ENCODE data around the gene DHX16.
A peak's percentile ranks its signal among the peaks of the same experiment; 100 is the strongest.

The DHX16 gene

DNA sequence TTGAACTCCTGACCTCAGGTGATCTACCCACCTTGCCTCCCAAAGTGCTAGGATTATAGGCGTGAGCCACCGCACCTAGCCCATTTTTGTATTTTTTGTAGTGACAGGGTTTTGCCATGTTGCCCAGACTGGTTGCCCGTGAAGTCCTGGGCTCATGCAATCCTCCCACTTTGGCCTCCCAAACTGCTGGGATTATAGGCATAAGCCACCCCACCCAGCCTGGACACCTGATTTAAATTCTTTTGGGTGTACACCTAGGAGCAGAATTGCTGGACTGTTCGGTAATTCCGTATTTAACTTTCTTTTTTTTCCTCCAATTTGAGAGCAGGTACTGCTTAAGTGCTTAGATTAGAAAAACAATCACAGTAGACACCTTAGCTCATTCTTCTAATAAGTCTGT is 23.6 kb upstream of the DHX16 start:
- no peak for DNase-seq (ENCODE audit: extremely low read depth in 1 of 2, low read depth in 1 of 2)

GRCh38 chr6:30691208-30691847 is 18.5 kb upstream of the DHX16 start:
- DNase-seq (ENCODE audit: extremely low read depth in 1 of 2, low read depth in 1 of 2): no peak

DNA sequence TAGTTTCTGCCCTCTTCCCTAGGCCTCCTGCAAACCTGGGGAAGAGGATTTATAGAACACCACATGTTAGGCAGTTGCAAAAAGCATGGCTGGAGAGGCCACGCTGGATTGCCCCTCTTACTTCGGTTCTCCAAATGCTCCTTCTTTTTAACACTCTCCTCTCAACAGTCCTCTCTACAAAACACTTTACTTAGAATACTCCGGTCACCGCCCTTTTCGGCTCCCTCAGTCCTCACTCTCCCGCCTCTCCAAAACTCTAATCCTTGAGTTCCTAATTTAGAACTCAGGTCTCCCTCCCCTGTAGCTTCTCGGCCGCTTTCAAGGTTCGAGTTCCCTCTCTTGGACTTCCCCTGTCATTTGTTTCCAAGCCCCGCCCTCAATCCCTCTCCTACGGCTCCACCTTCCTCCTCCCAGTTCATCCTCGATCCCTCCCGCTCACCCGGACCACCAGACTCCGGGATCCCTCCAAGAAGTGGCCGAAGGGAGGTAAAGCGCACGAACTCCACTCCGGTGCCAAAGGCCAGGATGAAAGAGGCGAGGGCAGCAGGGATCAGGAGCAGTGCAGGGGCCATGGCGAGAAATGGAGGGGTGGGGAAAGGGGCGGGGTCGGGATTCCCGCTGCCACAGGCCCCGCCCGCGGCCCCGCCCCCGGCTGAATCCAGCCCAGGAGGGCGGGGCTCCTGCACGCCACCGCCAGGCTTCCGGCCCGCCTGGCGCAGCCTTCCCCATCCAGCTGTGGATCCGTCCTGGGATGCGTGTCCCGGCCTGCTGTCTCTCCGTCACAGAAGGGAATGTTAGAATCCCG is 17.8 kb upstream of the DHX16 start, which contains the start of gene NRM:
Gene NRM (minus strand): TSS at position 582 of the 805 bp plus-strand sequence. CDS start 10 bp downstream, at position 572.
- DNase-seq (ENCODE audit: extremely low read depth in 1 of 2, low read depth in 1 of 2): peak in 1 of 2 donors; percentile 55

DNA sequence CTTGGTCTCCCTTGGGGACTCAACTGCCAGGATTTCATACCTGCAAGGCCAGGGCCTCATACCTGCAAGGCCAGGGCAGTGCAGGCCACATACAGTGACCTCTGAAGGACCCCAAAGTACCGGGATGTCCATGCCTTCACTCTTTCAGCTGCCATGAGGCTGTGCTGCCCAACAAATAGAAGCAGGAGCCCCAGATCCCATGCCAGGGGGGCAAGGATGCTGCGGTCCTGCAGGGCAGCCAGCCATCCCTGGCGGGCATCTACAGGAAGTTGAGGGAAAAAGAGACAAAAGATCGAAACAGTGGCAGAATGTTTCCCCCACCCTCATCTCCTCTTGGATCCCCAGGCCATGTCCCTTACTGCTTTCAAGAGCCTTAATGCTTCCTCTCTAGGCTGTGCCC is 17.2 kb upstream of the DHX16 start:
- DNase-seq (ENCODE audit: extremely low read depth in 1 of 2, low read depth in 1 of 2): no peak

DNA sequence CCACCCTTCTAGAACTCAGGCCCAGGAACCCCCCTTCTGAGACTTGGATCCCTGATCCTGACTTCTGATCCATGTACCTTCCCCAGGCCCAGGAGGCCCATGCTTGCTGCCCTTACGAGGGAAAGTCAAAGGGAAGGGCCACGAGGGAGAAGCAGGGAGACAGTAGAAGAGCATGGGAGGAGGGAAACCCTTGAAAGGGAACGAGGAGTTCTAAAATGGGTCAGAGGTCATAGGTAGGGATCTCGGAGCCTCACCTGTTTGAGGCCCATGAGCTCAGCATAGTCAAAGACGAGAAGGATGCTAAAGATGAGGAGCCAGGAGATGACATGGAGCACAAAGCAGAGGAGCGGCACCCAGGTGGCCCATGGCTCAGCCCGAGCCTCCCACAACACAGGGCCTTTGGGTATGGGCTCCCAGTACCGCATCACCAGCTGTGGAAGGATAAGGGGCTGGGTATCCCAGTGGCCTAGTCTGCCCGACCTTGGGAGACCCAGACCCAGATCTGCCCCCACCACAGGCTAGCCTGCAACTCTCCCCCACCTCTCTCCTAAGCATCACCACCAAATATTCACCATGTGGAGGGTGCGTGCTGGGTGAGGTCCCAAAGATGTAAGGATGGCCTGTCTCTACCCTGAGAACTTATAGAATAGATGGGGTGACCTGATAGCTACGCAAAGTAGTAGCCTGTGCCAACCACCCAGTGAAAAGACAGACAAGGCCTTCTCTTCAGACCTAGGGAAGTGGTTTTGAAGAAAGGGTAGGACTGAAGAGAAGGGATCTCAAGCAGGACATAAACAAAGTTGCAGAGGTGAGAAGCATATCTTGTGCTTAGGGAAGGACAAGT is 16.4 kb upstream of the DHX16 start:
- no peak for DNase-seq (ENCODE audit: extremely low read depth in 1 of 2, low read depth in 1 of 2)

DNA sequence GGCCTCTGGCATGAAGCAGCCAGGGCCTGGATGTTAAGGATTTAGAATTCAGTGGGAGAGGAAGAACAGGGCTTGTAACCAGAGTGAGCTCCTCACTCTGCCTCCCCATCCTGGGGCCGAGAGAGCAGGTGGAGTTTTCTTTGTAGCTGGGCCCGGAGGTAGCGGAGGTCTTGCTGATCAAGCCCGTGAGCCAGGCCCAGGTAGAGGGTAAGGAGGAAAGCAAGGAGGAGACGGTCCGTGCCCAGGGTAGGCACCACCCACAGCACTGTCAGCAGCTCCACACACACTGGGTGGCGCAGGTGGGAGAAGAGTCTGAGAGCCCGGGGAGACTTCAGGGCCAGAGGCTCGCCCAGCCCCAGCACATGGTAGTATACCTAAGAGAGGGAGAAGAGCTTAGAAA is 15.8 kb upstream of the DHX16 start:
- no peak for DNase-seq (ENCODE audit: extremely low read depth in 1 of 2, low read depth in 1 of 2)

GRCh38 chr6:30687659-30688431 is 15.0 kb upstream of the DHX16 start:
- no peak for DNase-seq (ENCODE audit: extremely low read depth in 1 of 2, low read depth in 1 of 2)

DNA sequence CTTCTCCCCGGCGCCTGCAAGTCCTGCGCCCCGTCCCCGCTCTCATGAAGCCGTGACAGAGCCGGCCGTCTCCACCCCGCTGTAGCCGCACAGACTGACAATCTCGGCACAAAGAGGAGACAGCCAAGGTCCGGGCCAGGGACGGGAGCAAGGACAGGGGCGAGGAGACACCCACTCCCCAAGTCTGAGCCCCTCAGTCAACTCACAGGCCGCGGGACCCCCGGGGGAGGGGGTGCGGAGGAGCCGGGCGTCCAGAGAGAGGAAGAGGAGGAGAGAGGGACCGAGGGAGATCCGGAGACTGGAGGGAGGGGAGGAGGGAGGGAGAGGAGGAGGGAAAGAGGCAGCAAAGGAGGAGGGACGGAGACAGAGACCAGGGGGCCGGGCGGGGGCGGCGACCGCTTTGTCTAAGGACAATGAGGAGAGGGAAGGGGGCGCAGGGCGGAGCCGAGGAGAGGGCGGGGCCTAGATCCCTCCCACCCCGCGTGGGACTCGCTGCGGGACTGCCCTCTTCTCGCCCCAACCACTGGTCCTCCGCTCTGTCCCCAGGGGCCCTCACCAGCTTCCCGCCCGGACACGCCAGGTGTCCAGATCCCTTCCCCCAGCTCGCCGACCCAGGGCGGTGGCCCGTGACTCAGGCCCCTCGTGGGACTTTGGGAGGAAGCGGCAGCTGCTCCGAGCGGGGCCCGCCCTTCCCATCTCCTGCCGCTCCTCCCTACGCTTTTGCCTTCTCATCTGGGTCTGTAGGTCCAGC is 14.3 kb upstream of the DHX16 start:
- peak in 1 of 2 donors; percentile 57 for DNase-seq (ENCODE audit: extremely low read depth in 1 of 2, low read depth in 1 of 2)

- peak; percentile 31 to 77 for DNase-seq (ENCODE audit: extremely low read depth in 1 of 2, low read depth in 1 of 2)
Measured at GRCh38 chr6:30686009-30686907, 13.5 kb upstream of the DHX16 start, which contains the start of gene PPP1R18. TSS of gene PPP1R18 (minus strand) at chr6:30686645. CDS start at chr6:30686018, 627 bp downstream.

- no peak for DNase-seq (ENCODE audit: extremely low read depth in 1 of 2, low read depth in 1 of 2)
Measured at GRCh38 chr6:30685157-30686008, 12.6 kb upstream of the DHX16 start.

DNA sequence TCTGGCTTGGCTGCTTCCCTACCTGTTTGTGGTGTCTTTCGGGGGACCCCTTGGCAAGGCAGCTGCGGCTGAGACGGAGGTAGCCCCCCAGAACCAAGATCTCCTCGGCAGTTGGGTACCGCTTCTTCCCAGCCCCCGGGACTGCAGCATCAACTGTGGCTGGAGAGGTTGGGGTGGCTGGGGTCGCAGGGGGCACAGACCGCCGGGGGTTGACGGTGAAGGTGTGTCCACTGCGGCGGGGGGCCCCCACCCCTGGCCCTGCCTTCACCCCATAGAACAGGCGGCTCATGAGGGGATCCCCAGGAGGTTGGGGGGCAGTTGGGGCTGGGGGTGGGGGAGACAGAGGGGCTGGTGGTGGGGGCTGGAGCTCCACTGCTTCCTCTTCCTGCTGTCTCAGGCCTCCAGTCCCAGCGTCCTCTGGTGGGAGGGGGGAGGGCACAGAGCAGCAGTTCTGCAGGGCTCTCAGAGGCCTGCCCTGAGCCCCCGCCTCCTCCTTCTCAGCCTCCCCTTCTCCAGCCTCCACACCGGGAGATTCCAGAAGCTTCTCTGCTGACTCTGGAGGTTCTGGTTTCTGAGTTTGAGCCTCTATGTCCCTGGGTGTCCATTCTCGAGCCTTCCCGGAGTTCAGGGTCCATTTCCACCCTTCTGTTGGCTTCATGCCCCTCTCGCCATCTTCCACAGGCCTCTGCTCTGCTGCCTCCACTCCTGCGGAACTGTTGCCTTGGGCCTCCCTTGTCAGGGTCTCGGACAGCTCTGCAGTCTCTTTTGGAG is 11.8 kb upstream of the DHX16 start:
- DNase-seq (ENCODE audit: extremely low read depth in 1 of 2, low read depth in 1 of 2): peak in 1 of 2 donors; percentile 30

- no peak for DNase-seq (ENCODE audit: extremely low read depth in 1 of 2, low read depth in 1 of 2)
Measured at GRCh38 chr6:30683980-30684338, 11.2 kb upstream of the DHX16 start.

DNA sequence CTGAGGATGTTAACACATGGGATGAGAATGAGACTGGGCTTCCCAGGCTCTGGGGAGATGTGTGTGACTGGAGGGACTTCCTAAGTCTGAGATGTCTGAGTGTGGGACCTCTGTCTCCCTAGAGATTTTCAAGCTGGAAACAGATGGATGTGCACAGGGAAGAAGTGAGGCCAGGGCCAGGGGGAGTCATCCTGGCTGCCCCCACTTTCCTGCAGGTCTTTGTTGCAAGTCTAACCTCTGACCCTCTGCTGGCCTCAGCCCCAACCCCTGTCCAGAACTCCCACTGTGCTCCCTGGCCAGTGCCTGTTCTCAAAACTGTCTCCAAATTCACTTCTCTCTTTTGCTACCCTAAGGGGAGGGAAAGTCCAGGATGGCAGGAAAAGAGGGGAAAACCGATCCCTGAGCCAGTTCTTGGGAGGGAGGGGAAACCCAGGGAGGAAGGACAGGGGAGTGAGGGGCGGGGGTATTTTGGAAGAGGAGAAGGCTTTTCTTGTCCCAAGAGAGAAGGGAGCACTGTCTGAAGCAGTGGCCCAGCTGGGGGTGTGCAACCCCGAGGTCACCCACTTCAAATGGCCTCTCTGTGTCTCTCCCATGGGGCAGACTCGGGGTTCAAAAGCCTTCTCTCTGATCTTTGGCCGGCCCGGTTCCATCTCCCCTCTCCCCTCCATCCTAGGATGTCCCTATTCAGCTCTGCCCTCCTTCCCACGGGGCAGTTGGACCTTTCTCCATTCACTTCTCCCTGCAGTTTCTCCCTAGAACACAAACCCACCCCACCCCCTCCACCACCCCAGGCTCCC is 10.6 kb upstream of the DHX16 start:
- DNase-seq (ENCODE audit: extremely low read depth in 1 of 2, low read depth in 1 of 2): no peak

DNA sequence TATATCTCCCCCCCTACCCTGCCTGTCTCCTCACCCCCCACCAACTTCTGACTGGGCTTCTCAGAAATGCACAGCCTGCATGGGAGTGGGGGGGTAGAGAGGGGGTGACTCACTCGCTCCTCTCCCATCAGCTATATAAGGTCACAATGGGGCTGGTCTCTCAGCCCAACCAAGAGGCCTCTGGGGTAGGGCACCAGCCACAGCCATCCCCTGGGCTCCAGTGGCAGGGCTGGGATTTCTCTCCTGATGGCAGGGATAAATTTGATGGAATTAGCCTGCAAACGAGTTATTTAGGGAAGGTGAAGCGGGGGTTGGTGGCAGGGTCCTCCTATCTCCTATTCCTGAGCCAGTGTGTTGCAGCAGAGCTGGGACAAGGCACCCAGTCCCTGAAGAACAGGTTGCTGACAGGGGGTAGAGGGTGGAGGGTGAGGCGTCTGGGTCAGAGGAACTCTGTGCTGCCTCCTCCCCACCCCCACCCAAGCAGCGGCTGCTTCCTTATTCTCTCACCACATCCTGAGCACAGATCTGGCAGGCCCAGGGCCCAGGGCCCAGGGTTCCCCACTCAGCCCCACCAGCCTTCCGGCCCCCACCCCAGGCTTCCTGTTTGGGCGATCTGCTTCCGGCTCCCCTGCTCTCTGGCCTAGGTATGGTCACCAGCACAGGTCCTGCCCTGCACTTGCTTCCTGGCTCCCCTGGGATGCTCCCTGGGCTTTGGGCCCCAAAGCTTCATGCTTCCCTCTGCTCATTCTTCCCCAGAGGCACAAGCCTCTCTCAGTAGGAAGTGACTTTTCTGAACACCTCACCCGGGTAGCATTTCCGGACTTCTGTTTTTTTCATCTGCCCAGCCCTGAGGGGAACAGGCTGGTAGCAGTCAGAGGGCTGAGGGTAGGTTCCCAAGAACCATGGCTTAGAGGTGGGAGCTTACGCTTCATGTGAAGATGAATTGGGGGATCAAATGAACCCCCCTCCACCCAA is 9.6 kb upstream of the DHX16 start:
- peak; percentile 67 to 71 for DNase-seq (ENCODE audit: extremely low read depth in 1 of 2, low read depth in 1 of 2)

- no peak for DNase-seq (ENCODE audit: extremely low read depth in 1 of 2, low read depth in 1 of 2)
Measured at GRCh38 chr6:30681766-30682142, 8.9 kb upstream of the DHX16 start.

Data from activated CD8-positive, alpha-beta memory T cell treated with anti-CD3 and anti-CD28 coated beads for 1 hour (primary cell).